Astrocyte of the cerebellum (primary cell): ENCODE results near the gene GSDME.
"Not testable (repeated sequence)": the region's sequence is repeated elsewhere in the genome, so short reads cannot be mapped to it uniquely, and the experiment has no call there.

Source experiments
- DNase-seq: peaks from one replicate; pipeline ENCODE4 v3.0.0-alpha.2; 2011; ENCODE audit warnings: low read depth
- H3K4me3 ChIP-seq: 2 replicates; pipeline ENCODE4 v1.5.1; 2011; ENCODE audit warnings: mild to moderate bottlenecking, low read depth, low read length, moderate library complexity
- CTCF ChIP-seq: IDR thresholded peaks from 2 replicates; pipeline ENCODE4 v1.5.1; 2012; ENCODE audit warnings: low read length, low read depth, moderate library complexity, mild to moderate bottlenecking; ENCODE audit errors: missing control alignments
- in situ Hi-C: cut with HindIII; loops from 2 replicates; pipeline ENCODE4 v1.10.0; 2017; ENCODE audit warnings: low sequenced_read_pairs

The GSDME gene

GRCh38 chr7:24737281-24737680 is 20.0 kb downstream of the GSDME start:
- TF ChIP-seq CTCF: no peak
- no peak for DNase-seq
- H3K4me3 ChIP-seq: no peak overlapping the region
- in situ Hi-C loops: no loop called here

- in situ Hi-C loops, H3K4me3 ChIP-seq, DNase-seq: not testable (repeated sequence)
These were observed 21.7 kb downstream of the GSDME start for GRCh38 chr7:24735594-24735993.

- in situ Hi-C loops: no loop called here
- H3K4me3 ChIP-seq: no peak overlapping the region
- no peak for DNase-seq
- TF ChIP-seq CTCF: no peak
These were observed 23.0 kb downstream of the GSDME start for GRCh38 chr7:24734306-24734705.

GRCh38 chr7:24733414-24734060 is 23.7 kb downstream of the GSDME start:
- DNase-seq: no peak
- in situ Hi-C loops: no loop called here
- no peak for TF ChIP-seq CTCF
- H3K4me3 ChIP-seq: no peak overlapping the region

GRCh38 chr7:24732646-24733413 is 24.4 kb downstream of the GSDME start:
- TF ChIP-seq CTCF: no peak
- DNase-seq: no peak
- no peak overlapping the region for H3K4me3 ChIP-seq

GRCh38 chr7:24731313-24731712 is 26.0 kb downstream of the GSDME start:
- in situ Hi-C loops: no loop called here
- no peak overlapping the region for H3K4me3 ChIP-seq
- DNase-seq: no peak

More at GRCh38 chr7:24732646-24733413, 24.4 kb downstream of the GSDME start:
- in situ Hi-C loops: no loop called here

More at GRCh38 chr7:24731313-24731712, 26.0 kb downstream of the GSDME start:
- TF ChIP-seq CTCF: no peak
